GM12873 (cell line): ENCODE measurements around the gene PLCB1.

Experiments
- CTCF ChIP-seq: IDR thresholded peaks from 2 replicates; pipeline ENCODE4 v1.5.1; 2012; ENCODE audit warnings: low read depth, mild to moderate bottlenecking, moderate library complexity, low read length, control low read depth; ENCODE audit not compliant: insufficient read depth; ENCODE audit errors: missing control alignments

Gene PLCB1

GRCh38 chr20:8339349-8339748 lies 207.3 kb downstream of the PLCB1 start:
- no peak for TF ChIP-seq CTCF

- TF ChIP-seq CTCF, result no peak
Measured at GRCh38 chr20:8342391-8342790, 210.3 kb downstream of the PLCB1 start.

DNA sequence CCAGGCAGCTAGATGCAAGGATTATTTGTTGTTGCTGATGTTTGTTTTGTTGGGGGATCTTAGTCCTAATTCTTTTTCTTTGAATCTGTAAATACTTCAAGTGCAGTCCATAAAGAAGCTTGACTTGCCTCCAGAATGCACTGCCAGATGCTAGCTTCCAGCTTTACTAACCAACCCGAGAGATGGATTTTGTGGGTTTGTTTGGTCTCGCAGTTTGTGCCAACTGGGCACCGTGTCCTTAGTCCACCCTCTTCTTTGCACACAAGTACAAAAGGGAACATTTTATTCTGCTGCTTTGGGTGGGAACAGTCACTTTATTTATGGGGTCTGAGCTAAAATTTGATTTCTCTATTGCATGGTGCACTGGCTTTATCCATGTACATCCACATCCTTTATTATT lies 212.0 kb downstream of the PLCB1 start:
- no peak for TF ChIP-seq CTCF

- no peak for TF ChIP-seq CTCF
Measured at GRCh38 chr20:8344631-8345030, 212.6 kb downstream of the PLCB1 start.

GRCh38 chr20:8346700-8347270 lies 214.7 kb downstream of the PLCB1 start:
- no peak for TF ChIP-seq CTCF

- TF ChIP-seq CTCF, result no peak
Measured at GRCh38 chr20:8352486-8352885, 220.4 kb downstream of the PLCB1 start.

GRCh38 chr20:8353512-8353911 lies 221.4 kb downstream of the PLCB1 start:
- TF ChIP-seq CTCF, result no peak

DNA sequence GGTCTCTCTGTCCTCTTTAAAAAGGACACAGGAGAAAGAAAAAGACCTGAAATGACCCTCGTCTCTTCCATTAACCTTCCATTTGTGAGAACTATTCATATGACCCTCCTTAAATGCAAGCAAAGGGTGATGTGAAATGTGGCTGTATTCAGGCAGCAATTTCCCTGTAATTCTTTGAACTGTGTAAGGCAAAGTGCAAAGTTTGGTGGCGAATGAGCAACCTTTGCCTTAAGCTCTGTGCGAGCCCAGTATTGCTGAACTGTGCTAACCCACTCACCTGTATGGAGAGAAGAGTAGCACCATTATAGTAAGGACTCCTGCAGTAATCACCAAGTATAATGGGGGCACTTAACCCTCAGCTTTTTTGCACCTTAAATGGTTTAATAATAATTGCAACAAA lies 223.4 kb downstream of the PLCB1 start:
- no peak for TF ChIP-seq CTCF
